HepG2 (cell line): ENCODE measurements around the gene CACNA1F. TPM values are rescaled to one million over a fixed set of nuclear protein-coding genes. Genes with fewer than 3 reads are reported as not detected.
A peak's percentile ranks its signal among the peaks of the same experiment; 100 is the strongest.

Experiments used
- ATAC-seq: fragments of 200-7000 bp; cut with Tn5 transposase; 3 replicates; pipeline ENCODE4 v1.9.1; 2020; ENCODE audit warnings: mild to moderate bottlenecking, moderate library complexity
- BruUV-seq: library from RNA; stranded (reverse); fragments of 400-500 nt; replicated peaks from 2 replicates; lab custom pipeline; 2021; lab: Mats Ljungman, UMichigan
- CTCF ChIA-PET: fragments of 300-600 bp; formaldehyde crosslinking; extraction: SDS; loops from one replicate; lab custom pipeline; 2021; ENCODE audit warnings: low total read pairs, inconsistent platforms, low intra/inter-chr PET ratio; lab: Yijun Ruan, JAX
- POLR2A ChIA-PET: fragments of 350-600 bp; sonication (Branson Sonifier 250); formaldehyde crosslinking; loops from one replicate; lab custom pipeline; 2020; ENCODE audit warnings: antibody characterized with exemption, inconsistent platforms; lab: Yijun Ruan, JAX
- DNase-seq: peaks from one replicate; pipeline ENCODE4 v3.0.0-alpha.2; 2015; ENCODE audit warnings: low spot score
- FAIRE-seq: peaks from 3 replicates; lab custom pipeline; 2011; peaks lifted over from hg19 to GRCh38; lab: Jason Lieb, UNC
- H2AFZ ChIP-seq: one replicate; pipeline ENCODE4 v1.6.1; 2011; ENCODE audit warnings: low read length, inconsistent platforms
- H3K27ac ChIP-seq: fragments of 300-600 bp; 3 replicates; pipeline ENCODE4 v1.8.0; 2011; ENCODE audit warnings: mixed run types, mild to moderate bottlenecking, mixed read lengths, low read length, inconsistent platforms; ENCODE audit not compliant: insufficient read depth; ENCODE audit errors: extremely low read length
- H3K27me3 ChIP-seq, 2 experiments: fragments of 200-600 bp in 1 of 2; 2 replicates in 1 of 2; 3 replicates in 1 of 2; pipeline versions ENCODE4 v1.6.0 to v1.8.0; 2011; ENCODE audit warnings: low read length in 2 of 2, mild to moderate bottlenecking in 2 of 2, moderate library complexity in 2 of 2, inconsistent platforms in 1 of 2; ENCODE audit not compliant: insufficient read depth in 2 of 2, control insufficient read depth in 1 of 2
- H3K36me3 ChIP-seq, 2 experiments: fragments of 200-600 bp in 1 of 2; replicated peaks in 1 of 2; 2 replicates in 1 of 2; 3 replicates in 1 of 2; pipeline versions ENCODE4 v1.5.1 to v1.8.0; 2011; ENCODE audit warnings: low read length in 2 of 2, inconsistent platforms in 1 of 2; ENCODE audit not compliant: insufficient read depth in 2 of 2, control insufficient read depth in 1 of 2
- H3K4me1 ChIP-seq: 2 replicates; pipeline ENCODE4 v1.5.1; 2012; ENCODE audit warnings: low read length, inconsistent platforms; ENCODE audit not compliant: insufficient read depth
- H3K4me2 ChIP-seq: 2 replicates; pipeline ENCODE4 v1.6.0; 2011; ENCODE audit warnings: low read depth, low read length, inconsistent platforms
- H3K4me3 ChIP-seq, 3 experiments: fragments of 200-600 bp in 1 of 3; sonication (generic), shearing (Covaris generic) in 1 of 3; replicated peaks in 1 of 3; 2 replicates each; pipeline ENCODE4 v1.5.1; 2011 to 2016; ENCODE audit warnings: low read length in 3 of 3, inconsistent platforms in 2 of 3, low read depth in 2 of 3, mild to moderate bottlenecking in 2 of 3, control low read depth in 1 of 3, mixed read lengths in 1 of 3; ENCODE audit not compliant: insufficient read depth in 1 of 3
- H3K79me2 ChIP-seq: one replicate; pipeline ENCODE4 v1.6.1; 2011; ENCODE audit warnings: low read length, inconsistent platforms; ENCODE audit not compliant: insufficient read depth
- H3K9ac ChIP-seq: 2 replicates; pipeline ENCODE4 v1.6.0; 2011; ENCODE audit warnings: mild to moderate bottlenecking, low read depth, low read length, inconsistent platforms; ENCODE audit not compliant: insufficient read depth
- H3K9me3 ChIP-seq: 2 replicates; pipeline ENCODE4 v1.5.1; 2012; ENCODE audit warnings: mild to moderate bottlenecking, low read length
- H4K20me1 ChIP-seq: 2 replicates; pipeline ENCODE4 v1.6.0; 2011; ENCODE audit warnings: inconsistent platforms, mild to moderate bottlenecking, low read length, moderate library complexity; ENCODE audit not compliant: insufficient read depth
- FOXJ3 ChIP-seq: sonication (generic); formaldehyde crosslinking; IDR thresholded peaks from 2 replicates; pipeline ENCODE4 v1.4.0; 2020; ENCODE audit warnings: missing genetic modification reagents, mild to moderate bottlenecking, borderline replicate concordance
- GATAD2A ChIP-seq: IDR thresholded peaks from 2 replicates; pipeline ENCODE4 v1.6.1; 2016
- IRF2 ChIP-seq: IDR thresholded peaks from 2 replicates; pipeline ENCODE4 v1.6.1; 2018; ENCODE audit warnings: missing genetic modification reagents, missing compliant biosample characterization
- IRF9 ChIP-seq: sonication (generic); formaldehyde crosslinking; IDR thresholded peaks from 2 replicates; pipeline ENCODE4 v1.8.0; 2022; ENCODE audit warnings: missing genetic modification reagents, mild to moderate bottlenecking, borderline replicate concordance
- SMYD3 ChIP-seq: sonication (generic); formaldehyde crosslinking; IDR thresholded peaks from 2 replicates; pipeline ENCODE4 v1.8.1; 2023; ENCODE audit warnings: mild to moderate bottlenecking, missing genetic modification reagents
- ZC3H13 ChIP-seq: sonication (generic); formaldehyde crosslinking; IDR thresholded peaks from 2 replicates; pipeline ENCODE4 v1.8.1; 2023; ENCODE audit warnings: mild to moderate bottlenecking, missing genetic modification reagents, moderate library complexity
- ZNF101 ChIP-seq: sonication (generic); formaldehyde crosslinking; IDR thresholded peaks from 2 replicates; pipeline ENCODE4 v1.4.0; 2020; ENCODE audit warnings: mild to moderate bottlenecking, low read depth, missing genetic modification reagents, borderline replicate concordance
- ZNF446 ChIP-seq: sonication (generic); formaldehyde crosslinking; IDR thresholded peaks from 2 replicates; pipeline ENCODE4 v1.5.0; 2020; ENCODE audit warnings: mild to moderate bottlenecking, missing genetic modification reagents
- ZNF672 ChIP-seq: sonication (generic); formaldehyde crosslinking; IDR thresholded peaks from 2 replicates; pipeline ENCODE4 v1.8.1; 2022; ENCODE audit warnings: missing genetic modification reagents
- ZNF879 ChIP-seq: sonication (generic); formaldehyde crosslinking; IDR thresholded peaks from 2 replicates; pipeline ENCODE4 v1.8.1; 2023; ENCODE audit warnings: missing genetic modification reagents
- ZZZ3 ChIP-seq: sonication (generic); formaldehyde crosslinking; IDR thresholded peaks from 2 replicates; pipeline ENCODE4 v1.4.0; 2020; ENCODE audit warnings: missing genetic modification reagents, mild to moderate bottlenecking, borderline replicate concordance
- WGBS: methylation state at CpG from one replicate; pipeline ENCODE4 v1.1.6; 2017; ENCODE audit warnings: low lambda C conversion rate; 5-methylcytosine and 5-hydroxymethylcytosine counted together
- in situ Hi-C: cut with HindIII; loops from 2 replicates; pipeline ENCODE4 v1.10.0; 2017; ENCODE audit warnings: low pct_unique_long_range_greater_than_20kb; ENCODE audit not compliant: extremely low pct_ligation_motif_present
- intact Hi-C: fragments of 100-400 bp; cut with micrococcal nuclease; formaldehyde crosslinking; loops from one replicate; pipeline ENCODE4 v1.10.0; 2022; ENCODE audit not compliant: unreplicated experiment
- polyA plus RNA-seq, 8 experiments: library from polyadenylated mRNA; depleted of rRNA in 3 of 8; stranded (reverse) in 7 of 8; unstranded in 1 of 8; fragments of >200 nt; fragmentation: Illumina TruSeq in 4 of 8; extraction: Trizol in 4 of 8; gene quantifications; 2 replicates each; pipeline versions ENCODE4 v1.2.1 to v1.2.3, GENCODE V29; 2011 to 2016; ENCODE audit warnings: low read depth in 4 of 8, missing spikeins in 1 of 8, mixed read lengths in 1 of 8; ENCODE audit not compliant: insufficient read depth in 1 of 8
- total RNA-seq, 5 experiments: library from RNA; depleted of rRNA; stranded (reverse); fragments of >200 nt; fragmentation: Illumina TruSeq; extraction: Trizol; gene quantifications; 2 replicates each; pipeline ENCODE4 v1.2.3, GENCODE V29; 2016; ENCODE audit warnings: low read depth in 1 of 5
- TF ChIP-seq, protein P1 (sequence below): sonication (generic); formaldehyde crosslinking; IDR thresholded peaks from 2 replicates; pipeline ENCODE4 v1.4.0; 2020; ENCODE audit warnings: missing genetic modification reagents
- TF ChIP-seq, protein P2 (sequence below), 2 experiments: IDR thresholded peaks; 2 replicates each; pipeline ENCODE4 v1.6.1; 2011 to 2012; ENCODE audit warnings: low read length in 2 of 2, borderline replicate concordance in 1 of 2, low read depth in 1 of 2, mild to moderate bottlenecking in 1 of 2, moderate library complexity in 1 of 2
- TF ChIP-seq, protein P3 (sequence below): sonication (generic); formaldehyde crosslinking; IDR thresholded peaks from 2 replicates; pipeline ENCODE4 v1.5.0; 2020; ENCODE audit warnings: mild to moderate bottlenecking, missing genetic modification reagents, moderate library complexity

Gene CACNA1F
- total and polyA plus RNA-seq, 2 of the 13 experiments (the other 11 are each of a cell fraction or from before 2014, with no cell fraction given), result 0.03 TPM; not detected in 1

DNA sequence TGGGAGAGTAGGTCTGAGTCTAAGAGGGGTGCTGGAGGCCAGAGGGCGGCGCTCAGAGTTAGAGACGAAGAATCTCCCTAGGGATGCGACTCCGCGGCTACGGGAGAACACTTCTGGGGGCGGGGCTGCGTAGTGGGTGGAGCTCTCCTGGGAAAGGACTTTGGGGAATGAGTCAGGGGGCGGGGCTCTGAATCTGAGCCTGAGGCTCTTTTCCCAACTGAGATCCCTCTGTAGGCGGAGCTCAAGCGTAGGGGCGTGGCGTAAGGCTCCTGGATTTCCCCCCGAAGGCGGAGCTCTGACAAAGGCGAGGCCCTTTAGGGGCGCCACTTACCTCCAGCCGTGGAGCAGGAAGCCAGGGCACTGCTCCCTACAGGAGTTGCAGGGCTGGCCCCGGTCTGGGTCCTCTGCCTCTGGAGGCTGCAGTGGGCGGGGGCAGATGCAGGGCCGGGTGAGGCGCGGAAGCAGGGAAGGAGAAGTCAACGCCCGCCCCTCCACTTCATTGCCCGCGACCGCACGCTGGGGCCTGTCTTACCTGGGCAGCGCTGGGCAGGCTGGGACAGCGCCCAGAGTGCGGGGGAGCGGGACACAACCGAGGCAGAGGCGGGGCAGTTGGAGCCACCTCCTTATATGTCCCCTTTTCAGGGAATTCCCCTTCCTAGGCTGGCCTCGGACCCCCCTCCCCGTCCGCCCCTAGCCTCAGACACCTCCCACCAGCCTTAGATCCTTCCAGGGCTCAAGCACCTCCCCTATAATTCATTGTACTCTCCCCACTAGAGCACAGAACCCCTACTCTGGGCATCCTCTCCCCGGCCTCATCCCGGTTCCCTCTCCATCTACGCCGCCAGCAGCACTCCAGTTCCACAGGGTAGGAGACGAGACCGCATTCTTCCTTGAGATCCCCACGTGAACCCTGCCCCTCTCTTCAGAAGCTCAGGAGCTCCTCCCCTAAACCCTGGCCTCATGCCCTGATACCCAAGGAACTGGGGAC lies 48.6 kb downstream of the CACNA1F start:
- CTCF ChIA-PET, result no interaction called here
- 94% methylated on average over 26 of the region's 46 CpGs for WGBS
- ATAC-seq, result no peak
- Histone ChIP-seq H3K27ac (no peak overlapping the region), H3K9ac (no peak overlapping the region), H3K9me3 (no peaks in the 10 kb centered on the region), H3K4me1 (peaks cover 29% of the 10 kb centered on the region), H3K36me3 (no peaks in the 10 kb centered on the region; a peak in 1 of 5 replicates), H3K4me2 (peak overlapping the region; percentile 72; the same call in 1 of the 2 replicates), H2AFZ (no peak overlapping the region), H3K27me3 (no peaks in the 10 kb centered on the region), H4K20me1 (no peaks in the 10 kb centered on the region), H3K4me3 (no peak overlapping the region), H3K79me2 (no peaks in the 10 kb centered on the region)
- DNase-seq, result no peak
- POLR2A ChIA-PET, result no interaction called here
- intact Hi-C loops (loop anchor here (5.0 kb wide), 1 partner anchor 447 kb away; no protein-coding TSS in a partner anchor), in situ Hi-C loops (loop anchor here (5.0 kb wide), 1 partner anchor 62 kb away; the partner anchor contains the start of gene GPKOW)
- no TSS peak for BruUV-seq
- no peak for FAIRE-seq
- no peak for TF ChIP-seq ZC3H13
- no peak for TF ChIP-seq IRF9
- TF ChIP-seq, protein P1, sequence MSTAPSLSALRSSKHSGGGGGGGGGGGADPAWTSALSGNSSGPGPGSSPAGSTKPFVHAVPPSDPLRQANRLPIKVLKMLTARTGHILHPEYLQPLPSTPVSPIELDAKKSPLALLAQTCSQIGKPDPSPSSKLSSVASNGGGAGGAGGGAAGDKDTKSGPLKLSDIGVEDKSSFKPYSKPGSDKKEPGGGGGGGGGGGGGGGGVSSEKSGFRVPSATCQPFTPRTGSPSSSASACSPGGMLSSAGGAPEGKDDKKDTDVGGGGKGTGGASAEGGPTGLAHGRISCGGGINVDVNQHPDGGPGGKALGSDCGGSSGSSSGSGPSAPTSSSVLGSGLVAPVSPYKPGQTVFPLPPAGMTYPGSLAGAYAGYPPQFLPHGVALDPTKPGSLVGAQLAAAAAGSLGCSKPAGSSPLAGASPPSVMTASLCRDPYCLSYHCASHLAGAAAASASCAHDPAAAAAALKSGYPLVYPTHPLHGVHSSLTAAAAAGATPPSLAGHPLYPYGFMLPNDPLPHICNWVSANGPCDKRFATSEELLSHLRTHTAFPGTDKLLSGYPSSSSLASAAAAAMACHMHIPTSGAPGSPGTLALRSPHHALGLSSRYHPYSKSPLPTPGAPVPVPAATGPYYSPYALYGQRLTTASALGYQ, result no peak
- TF ChIP-seq ZNF879 (CRISPR knock-in tag), result no peak
- no peak for TF ChIP-seq IRF2 (CRISPR knock-in tag)
- TF ChIP-seq, protein P2, sequence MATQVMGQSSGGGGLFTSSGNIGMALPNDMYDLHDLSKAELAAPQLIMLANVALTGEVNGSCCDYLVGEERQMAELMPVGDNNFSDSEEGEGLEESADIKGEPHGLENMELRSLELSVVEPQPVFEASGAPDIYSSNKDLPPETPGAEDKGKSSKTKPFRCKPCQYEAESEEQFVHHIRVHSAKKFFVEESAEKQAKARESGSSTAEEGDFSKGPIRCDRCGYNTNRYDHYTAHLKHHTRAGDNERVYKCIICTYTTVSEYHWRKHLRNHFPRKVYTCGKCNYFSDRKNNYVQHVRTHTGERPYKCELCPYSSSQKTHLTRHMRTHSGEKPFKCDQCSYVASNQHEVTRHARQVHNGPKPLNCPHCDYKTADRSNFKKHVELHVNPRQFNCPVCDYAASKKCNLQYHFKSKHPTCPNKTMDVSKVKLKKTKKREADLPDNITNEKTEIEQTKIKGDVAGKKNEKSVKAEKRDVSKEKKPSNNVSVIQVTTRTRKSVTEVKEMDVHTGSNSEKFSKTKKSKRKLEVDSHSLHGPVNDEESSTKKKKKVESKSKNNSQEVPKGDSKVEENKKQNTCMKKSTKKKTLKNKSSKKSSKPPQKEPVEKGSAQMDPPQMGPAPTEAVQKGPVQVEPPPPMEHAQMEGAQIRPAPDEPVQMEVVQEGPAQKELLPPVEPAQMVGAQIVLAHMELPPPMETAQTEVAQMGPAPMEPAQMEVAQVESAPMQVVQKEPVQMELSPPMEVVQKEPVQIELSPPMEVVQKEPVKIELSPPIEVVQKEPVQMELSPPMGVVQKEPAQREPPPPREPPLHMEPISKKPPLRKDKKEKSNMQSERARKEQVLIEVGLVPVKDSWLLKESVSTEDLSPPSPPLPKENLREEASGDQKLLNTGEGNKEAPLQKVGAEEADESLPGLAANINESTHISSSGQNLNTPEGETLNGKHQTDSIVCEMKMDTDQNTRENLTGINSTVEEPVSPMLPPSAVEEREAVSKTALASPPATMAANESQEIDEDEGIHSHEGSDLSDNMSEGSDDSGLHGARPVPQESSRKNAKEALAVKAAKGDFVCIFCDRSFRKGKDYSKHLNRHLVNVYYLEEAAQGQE (IDR thresholded peaks at IDR 0.05; ENCODE audit: borderline replicate concordance in 1 of 2, low read depth in 1 of 2, low read length in 2 of 2), result no peak
- TF ChIP-seq FOXJ3 (CRISPR knock-in tag), result no peak
- no peak for TF ChIP-seq ZNF101 (CRISPR knock-in tag)
- no peak for TF ChIP-seq SMYD3 (CRISPR knock-in tag)
- TF ChIP-seq, protein P3, sequence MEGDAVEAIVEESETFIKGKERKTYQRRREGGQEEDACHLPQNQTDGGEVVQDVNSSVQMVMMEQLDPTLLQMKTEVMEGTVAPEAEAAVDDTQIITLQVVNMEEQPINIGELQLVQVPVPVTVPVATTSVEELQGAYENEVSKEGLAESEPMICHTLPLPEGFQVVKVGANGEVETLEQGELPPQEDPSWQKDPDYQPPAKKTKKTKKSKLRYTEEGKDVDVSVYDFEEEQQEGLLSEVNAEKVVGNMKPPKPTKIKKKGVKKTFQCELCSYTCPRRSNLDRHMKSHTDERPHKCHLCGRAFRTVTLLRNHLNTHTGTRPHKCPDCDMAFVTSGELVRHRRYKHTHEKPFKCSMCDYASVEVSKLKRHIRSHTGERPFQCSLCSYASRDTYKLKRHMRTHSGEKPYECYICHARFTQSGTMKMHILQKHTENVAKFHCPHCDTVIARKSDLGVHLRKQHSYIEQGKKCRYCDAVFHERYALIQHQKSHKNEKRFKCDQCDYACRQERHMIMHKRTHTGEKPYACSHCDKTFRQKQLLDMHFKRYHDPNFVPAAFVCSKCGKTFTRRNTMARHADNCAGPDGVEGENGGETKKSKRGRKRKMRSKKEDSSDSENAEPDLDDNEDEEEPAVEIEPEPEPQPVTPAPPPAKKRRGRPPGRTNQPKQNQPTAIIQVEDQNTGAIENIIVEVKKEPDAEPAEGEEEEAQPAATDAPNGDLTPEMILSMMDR (CRISPR knock-in tag), result no peak
- TF ChIP-seq GATAD2A (CRISPR knock-in tag), result no peak
- TF ChIP-seq ZNF672 (CRISPR knock-in tag), result no peak
- no peak for TF ChIP-seq ZNF446
- no peak for TF ChIP-seq ZZZ3 (CRISPR knock-in tag)
